ENCODE results near the gene TPRN.

The TPRN gene

GRCh38 chr9:137156567-137157375 lies 43.8 kb downstream of the TPRN start:
- TF ChIP-seq ZFX (IDR thresholded peaks at IDR 0.05; ENCODE audit: borderline replicate concordance), result no peak
- H3K27ac ChIP-seq, result 0 out of 2 replicates have a peak overlapping the region, but pooled peaks have one; percentile 23

GRCh38 chr9:137152844-137153405 lies 47.6 kb downstream of the TPRN start:
- TF ChIP-seq CTCF (IDR thresholded peaks at IDR 0.05) (no peak), ZFX (IDR thresholded peaks at IDR 0.05; ENCODE audit: borderline replicate concordance) (no peak)
- no peak overlapping the region for H3K27ac ChIP-seq

- TF ChIP-seq CTCF (IDR thresholded peaks at IDR 0.05) (no peak), ZFX (IDR thresholded peaks at IDR 0.05; ENCODE audit: borderline replicate concordance) (no peak)
- H3K27ac ChIP-seq, result peak overlapping the region; percentile 81
Measured at GRCh38 chr9:137150617-137151457, 49.7 kb downstream of the TPRN start.

GRCh38 chr9:137149942-137150616 lies 50.5 kb downstream of the TPRN start:
- TF ChIP-seq CTCF (IDR thresholded peaks at IDR 0.05) (no peak), ZFX (IDR thresholded peaks at IDR 0.05; ENCODE audit: borderline replicate concordance) (no peak)
- H3K27ac ChIP-seq, result peak overlapping the region; percentile 81

- no peak for TF ChIP-seq CTCF (IDR thresholded peaks at IDR 0.05)
- TF ChIP-seq ZFX (IDR thresholded peaks at IDR 0.05; ENCODE audit: borderline replicate concordance), result no peak
- H3K27ac ChIP-seq, result peak overlapping the region; percentile 81
Measured at GRCh38 chr9:137149363-137149762, 51.2 kb downstream of the TPRN start.

- peak overlapping the region; percentile 81; the same call in 1 of the 2 replicates for H3K27ac ChIP-seq
- TF ChIP-seq ZFX (IDR thresholded peaks at IDR 0.05; ENCODE audit: borderline replicate concordance) (no peak), CTCF (IDR thresholded peaks at IDR 0.05) (no peak)
Measured at GRCh38 chr9:137148661-137149060, 51.9 kb downstream of the TPRN start.

GRCh38 chr9:137148242-137148641 lies 52.3 kb downstream of the TPRN start:
- 0 out of 2 replicates have a peak overlapping the region, but pooled peaks have one; percentile 81 for H3K27ac ChIP-seq
- TF ChIP-seq ZFX (IDR thresholded peaks at IDR 0.05; ENCODE audit: borderline replicate concordance) (no peak), CTCF (IDR thresholded peaks at IDR 0.05) (no peak)

All from 22Rv1 (cell line).